Mucosa of descending colon (tissue), 3 donors: ENCODE results near the gene PTPN18. TPM values are rescaled to one million over a fixed set of nuclear protein-coding genes. Genes with fewer than 3 reads are reported as not detected.

Experiments
- total RNA-seq, 3 donors: library from RNA; stranded (reverse); fragmentation: NEBNext Ultra II Directional in 2 of 3; extraction: Animal tissue kit (Norgen Biotek cat#: 25700) in 2 of 3; gene quantifications; one replicate each; pipeline versions ENCODE4 v1.2.1 to v1.2.4, GENCODE V29; 2021 to 2023
- donor health status: DM: no; HTN: no; CAD: no; lungs with moderate emphysema.
- donor health status: DM: no; HTN: no; CAD: no.
- donor health status: DM: no; HTN: yes; CAD: no.

PTPN18 gene
- total RNA-seq, 3 donors from 2014 or later, result 115 to 197 (median 120) TPM

Other genes starting within 250 kb of the PTPN18 start
- gene POTEF, start 226.8 kb upstream of the PTPN18 start, total RNA-seq, result not detected
- gene CCDC74B, start 210.9 kb upstream of the PTPN18 start, total RNA-seq, result 1 to 10 TPM in 1 of 3 donors, under 1 TPM in 2; 0.12 to 1.6 (median 0.63) TPM
- gene SMPD4, start 174.5 kb upstream of the PTPN18 start, total RNA-seq, result 10 to 100 TPM; 37.9 to 41.5 (median 38.2) TPM
- 100 to 1,000 TPM; 171 to 215 (median 210) TPM for gene MZT2B, start 173.8 kb upstream of the PTPN18 start, total RNA-seq
- gene TUBA3E, start 157.6 kb upstream of the PTPN18 start, total RNA-seq, result not detected
- gene IMP4, start 13.2 kb upstream of the PTPN18 start, total RNA-seq, result 10 to 100 TPM; 52.7 to 70.4 (median 56.0) TPM
- gene POTEI, start 153.3 kb downstream of the PTPN18 start, total RNA-seq, result under 1 TPM in 2 of 3 donors, not detected in 1; 0.07 to 0.14 TPM
- gene CFC1B, start 165.2 kb downstream of the PTPN18 start, total RNA-seq, result not detected
- gene CFC1, start 243.5 kb downstream of the PTPN18 start, total RNA-seq, result under 1 TPM; 0.28 to 0.92 (median 0.69) TPM